Uterus (tissue), 2 donors: ENCODE data around the gene SFMBT2.

Experiments
- CTCF ChIP-seq, 4 experiments: fragments of 200-600 bp in 2 of 4; fragments of 450-650 bp in 2 of 4; sonication (generic) in 2 of 4; IDR thresholded peaks; one replicate each; pipeline ENCODE4 v1.5.1; 2016 to 2019; ENCODE audit warnings: antibody characterized with exemption in 4 of 4, mild to moderate bottlenecking in 2 of 4, moderate library complexity in 1 of 4
- POLR2A ChIP-seq, 2 donors: fragments of 450-650 bp; IDR thresholded peaks; one replicate each; pipeline ENCODE4 v1.6.1; 2016; ENCODE audit warnings: antibody characterized with exemption in 2 of 2, mild to moderate bottlenecking in 1 of 2, moderate library complexity in 1 of 2

DNA sequence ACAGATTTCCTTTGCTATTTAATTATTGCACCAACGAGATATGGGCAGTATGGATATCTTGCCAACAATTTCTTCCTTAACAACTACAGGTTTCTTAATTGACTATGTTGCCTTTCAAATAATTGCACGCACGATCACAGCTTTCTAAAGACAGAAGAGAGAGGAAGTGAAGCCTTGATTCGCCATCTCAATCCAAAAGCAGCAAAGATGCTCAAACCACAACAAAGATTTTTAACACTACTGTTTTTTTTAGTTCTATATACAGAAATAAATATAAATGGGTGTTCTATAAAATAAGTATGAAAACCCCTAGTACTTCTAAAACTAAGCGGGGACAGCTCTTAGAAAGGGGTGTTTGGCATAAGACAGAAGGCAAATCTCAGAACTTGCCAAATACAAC lies 251.3 kb downstream of the SFMBT2 start:
- TF ChIP-seq CTCF (IDR thresholded peaks at IDR 0.05) (no peak), POLR2A (IDR thresholded peaks at IDR 0.05) (no peak)
